ENCODE data around the gene C10orf143.
"Not testable (repeated sequence)": the region's sequence is repeated elsewhere in the genome, so short reads cannot be mapped to it uniquely, and the experiment has no call there.

The C10orf143 gene

GRCh38 chr10:130025811-130026485, 84.7 kb downstream of the C10orf143 start:
- H3K9me3 Mint-ChIP-seq, result no peaks in the 10 kb centered on the region
- H3K4me3 Mint-ChIP-seq, result no peak overlapping the region
- H3K27me3 Mint-ChIP-seq, result peaks cover 0 to 5% of the 10 kb centered on the region in 2 donors
- no peak for ATAC-seq (replicated peaks)
- no peak for DNase-seq
- no peak overlapping the region for H3K27ac Mint-ChIP-seq
- no peaks in the 10 kb centered on the region for H3K4me1 Mint-ChIP-seq
- no peaks in the 10 kb centered on the region for H3K36me3 Mint-ChIP-seq

- no peak for ATAC-seq (replicated peaks)
- DNase-seq, result no peak
- Mint-ChIP-seq H3K27me3 (peaks cover 5% of the 10 kb centered on the region in 2 donors), H3K36me3 (no peaks in the 10 kb centered on the region), H3K4me1 (no peaks in the 10 kb centered on the region), H3K4me3 (no peak overlapping the region), H3K27ac (no peak overlapping the region), H3K9me3 (no peaks in the 10 kb centered on the region)
Measured at GRCh38 chr10:130025326-130025725, 85.3 kb downstream of the C10orf143 start.

DNA sequence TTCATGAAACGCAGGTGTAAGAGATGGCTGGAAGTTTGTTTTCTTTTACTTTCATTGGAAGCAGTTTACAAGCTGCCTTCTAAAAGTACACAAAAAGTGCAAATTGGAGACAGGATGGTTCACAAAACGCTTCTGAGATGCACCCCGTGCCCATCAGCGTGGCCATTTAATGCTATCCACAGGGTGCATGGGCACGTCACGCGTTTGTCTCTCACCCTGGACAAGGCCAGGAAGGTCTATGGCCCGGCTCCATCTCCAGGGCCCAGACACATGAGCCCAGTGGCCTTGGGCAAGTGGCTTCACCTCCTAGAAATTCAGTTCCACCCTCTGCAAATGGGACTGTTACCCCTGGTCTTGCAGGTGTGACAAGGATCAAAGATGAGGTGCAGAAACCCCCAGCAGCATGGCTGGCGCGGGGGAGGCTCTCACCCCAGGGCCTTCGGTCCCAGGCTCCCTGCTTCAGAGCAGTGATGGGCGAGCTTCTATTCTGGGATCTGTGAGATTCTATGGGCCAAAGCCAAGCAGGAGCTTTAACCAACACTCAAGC, 85.8 kb downstream of the C10orf143 start:
- ATAC-seq (replicated peaks) (no peak), DNase-seq (no peak)
- Mint-ChIP-seq H3K4me3 (no peak overlapping the region), H3K4me1 (no peaks in the 10 kb centered on the region), H3K27ac (no peak overlapping the region), H3K36me3 (no peaks in the 10 kb centered on the region), H3K27me3 (peaks cover 5% of the 10 kb centered on the region in 2 donors), H3K9me3 (no peaks in the 10 kb centered on the region)

DNA sequence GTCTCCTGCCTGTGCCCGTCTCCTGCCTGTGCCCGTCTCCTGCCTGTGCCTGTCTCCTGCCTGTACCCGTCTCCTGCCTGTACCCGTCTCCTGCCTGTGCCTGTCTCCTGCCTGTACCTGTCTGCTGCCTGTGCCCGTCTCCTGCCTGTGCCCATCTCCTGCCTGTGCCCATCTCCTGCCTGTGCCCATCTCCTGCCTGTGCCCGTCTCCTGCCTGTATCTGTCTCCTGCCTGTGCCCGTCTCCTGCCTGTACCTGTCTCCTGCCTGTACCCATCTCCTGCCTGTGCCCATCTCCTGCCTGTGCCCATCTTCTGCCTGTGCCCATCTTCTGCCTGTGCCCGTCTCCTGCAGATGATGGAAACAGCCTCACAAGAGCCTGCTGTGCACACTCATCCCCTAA, 86.3 kb downstream of the C10orf143 start:
- not testable (repeated sequence) for H3K27ac Mint-ChIP-seq; H3K4me1 Mint-ChIP-seq; DNase-seq; H3K36me3 Mint-ChIP-seq; H3K4me3 Mint-ChIP-seq; H3K27me3 Mint-ChIP-seq; ATAC-seq (replicated peaks); H3K9me3 Mint-ChIP-seq

DNA sequence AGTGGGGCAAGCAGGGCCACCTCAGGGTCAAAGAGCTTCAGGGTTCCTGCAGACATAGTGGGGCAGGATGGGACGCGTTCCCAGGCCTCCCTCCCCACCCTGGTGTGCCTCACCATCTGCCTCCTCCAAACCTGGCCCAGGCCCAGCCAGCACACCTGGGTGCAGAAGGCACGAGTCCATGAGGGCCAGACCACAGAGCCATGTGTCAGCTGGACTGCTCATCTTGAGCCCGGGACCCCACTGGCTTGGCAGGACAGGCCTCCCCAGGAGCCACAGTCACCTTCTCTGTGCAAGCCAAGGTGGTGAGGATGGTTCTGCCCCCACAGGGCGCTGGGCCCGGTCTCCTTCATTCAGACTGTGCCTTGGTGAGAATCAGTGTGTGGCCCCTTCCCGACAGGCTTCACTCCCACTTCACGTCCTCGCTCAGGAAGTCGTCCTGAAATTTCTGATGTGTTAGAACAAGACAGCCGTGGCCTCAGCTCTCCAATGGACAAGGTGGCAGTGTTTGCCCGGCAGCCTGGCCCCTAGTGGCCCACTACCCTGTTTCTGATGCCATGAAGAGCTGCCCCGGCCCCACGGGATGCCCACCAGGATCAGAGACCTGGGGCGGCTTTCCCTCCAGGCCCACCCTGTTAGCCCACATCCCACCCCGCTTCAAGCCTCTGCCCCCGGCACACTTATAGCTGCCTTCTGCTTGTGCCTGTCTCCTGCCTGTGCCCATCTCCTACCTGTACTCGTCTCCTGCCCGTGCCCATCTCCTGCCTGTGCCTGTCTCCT, 87.0 kb downstream of the C10orf143 start:
- no peaks in the 10 kb centered on the region for H3K4me1 Mint-ChIP-seq
- H3K36me3 Mint-ChIP-seq, result no peaks in the 10 kb centered on the region
- ATAC-seq (replicated peaks) (no peak), DNase-seq (no peak)
- no peak overlapping the region for H3K27ac Mint-ChIP-seq
- H3K4me3 Mint-ChIP-seq, result no peak overlapping the region
- H3K9me3 Mint-ChIP-seq, result no peaks in the 10 kb centered on the region
- H3K27me3 Mint-ChIP-seq, result peaks cover 5% of the 10 kb centered on the region in 2 donors

- Mint-ChIP-seq H3K4me3 (no peak overlapping the region), H3K27me3 (peaks cover 5% of the 10 kb centered on the region in 2 donors), H3K4me1 (no peaks in the 10 kb centered on the region), H3K36me3 (no peaks in the 10 kb centered on the region), H3K9me3 (no peaks in the 10 kb centered on the region), H3K27ac (no peak overlapping the region)
- ATAC-seq (replicated peaks) (no peak), DNase-seq (no peak)
Measured at GRCh38 chr10:130022511-130023299, 87.9 kb downstream of the C10orf143 start.

DNA sequence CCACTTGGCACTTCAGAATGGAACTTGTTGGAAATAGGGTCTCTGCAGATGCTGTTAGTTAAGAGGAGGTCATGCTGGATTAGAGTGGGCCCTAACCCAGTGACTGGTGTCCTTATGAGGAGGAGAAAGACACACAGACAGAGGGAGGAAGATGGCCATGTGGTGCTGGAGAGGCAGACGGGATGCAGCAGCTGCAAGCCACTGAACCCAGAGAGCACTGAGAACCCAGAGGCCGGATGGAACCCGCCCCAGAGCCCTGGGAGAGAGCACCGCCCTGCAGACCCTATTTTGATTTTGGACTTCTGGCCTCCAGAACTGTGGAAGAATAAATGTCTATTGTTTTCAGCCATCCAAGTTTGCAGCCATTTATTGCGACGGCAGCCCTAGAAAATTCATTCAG, 88.5 kb downstream of the C10orf143 start:
- Mint-ChIP-seq H3K9me3 (no peaks in the 10 kb centered on the region), H3K27ac (no peak overlapping the region), H3K36me3 (no peaks in the 10 kb centered on the region), H3K27me3 (peaks cover 5% of the 10 kb centered on the region in 2 donors), H3K4me1 (no peaks in the 10 kb centered on the region), H3K4me3 (no peak overlapping the region)
- ATAC-seq (replicated peaks) (no peak), DNase-seq (no peak)

DNA sequence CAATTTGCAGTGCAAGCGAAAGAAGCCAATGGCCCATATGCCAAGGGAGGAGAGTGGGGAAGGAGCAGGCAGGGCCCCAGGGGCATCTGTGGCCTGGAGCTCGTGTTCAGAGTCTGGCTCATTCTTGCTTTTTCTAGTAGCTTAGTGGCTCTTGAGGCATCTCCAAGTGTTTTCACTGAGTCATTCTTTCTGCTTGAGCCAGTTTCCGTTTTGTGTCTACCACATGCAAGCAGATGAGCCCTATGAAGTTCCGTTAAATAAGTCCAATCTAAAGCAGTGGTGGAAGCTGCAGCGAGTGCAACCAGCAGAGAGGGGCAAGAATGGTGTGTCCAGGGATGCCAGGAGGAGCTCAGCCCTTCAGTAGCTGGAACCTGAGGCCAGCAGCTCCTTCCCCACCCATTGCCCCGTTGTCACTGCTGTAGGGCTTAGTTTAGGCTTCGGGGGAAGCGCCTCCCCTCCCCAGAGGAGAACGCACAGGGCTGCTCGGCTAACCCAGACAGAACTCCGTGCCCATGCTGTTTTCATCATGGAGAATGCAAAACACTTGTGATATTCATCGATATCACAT, 89.2 kb downstream of the C10orf143 start:
- H3K27me3 Mint-ChIP-seq, result peaks cover 5% of the 10 kb centered on the region in 2 donors
- no peaks in the 10 kb centered on the region for H3K4me1 Mint-ChIP-seq
- no peaks in the 10 kb centered on the region for H3K9me3 Mint-ChIP-seq
- H3K4me3 Mint-ChIP-seq, result no peak overlapping the region
- H3K27ac Mint-ChIP-seq, result no peak overlapping the region
- DNase-seq, result no peak
- no peaks in the 10 kb centered on the region for H3K36me3 Mint-ChIP-seq
- no peak for ATAC-seq (replicated peaks)

DNA sequence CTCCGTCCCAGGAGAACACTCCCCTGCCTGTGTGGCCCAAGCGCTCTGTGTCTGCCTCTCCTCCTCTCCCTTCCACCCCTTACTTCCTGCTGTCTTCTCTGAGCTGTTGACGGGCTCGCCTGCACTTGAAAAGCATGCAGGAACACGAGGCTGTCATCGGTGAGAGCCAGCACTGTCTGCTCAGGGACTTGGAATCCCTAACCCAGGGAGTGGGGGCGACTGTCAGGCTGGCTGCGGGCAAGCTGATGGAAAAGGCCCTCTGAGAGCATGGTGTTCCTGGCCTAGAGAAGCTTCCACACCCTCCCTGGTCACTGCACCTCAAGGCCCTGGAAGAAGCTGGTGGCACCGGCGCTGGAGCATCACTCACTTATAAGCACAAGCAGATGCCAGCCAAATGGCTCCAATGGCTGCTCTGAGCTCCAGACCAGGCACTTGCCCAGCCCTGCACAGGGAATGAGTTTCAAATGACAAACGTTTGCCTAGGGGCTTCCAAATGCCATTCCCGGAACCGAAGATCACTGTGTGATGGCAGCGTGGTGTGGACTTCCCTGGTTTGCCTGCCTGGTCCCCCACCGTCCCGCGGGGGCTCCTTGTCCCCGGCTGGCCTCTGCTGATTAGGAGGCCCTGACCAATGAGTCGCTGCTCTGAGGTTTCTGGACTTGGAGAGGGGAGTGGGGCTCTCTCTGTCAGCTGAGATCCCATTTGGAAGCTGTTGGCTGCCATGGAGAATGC, 89.8 kb downstream of the C10orf143 start:
- no peak overlapping the region for H3K4me3 Mint-ChIP-seq
- no peak overlapping the region for H3K27ac Mint-ChIP-seq
- no peaks in the 10 kb centered on the region for H3K9me3 Mint-ChIP-seq
- ATAC-seq (replicated peaks), result no peak
- DNase-seq, result no peak
- H3K27me3 Mint-ChIP-seq, result peaks cover 5% of the 10 kb centered on the region in 2 donors
- no peaks in the 10 kb centered on the region for H3K4me1 Mint-ChIP-seq
- H3K36me3 Mint-ChIP-seq, result no peaks in the 10 kb centered on the region

- ATAC-seq (replicated peaks), result no peak
- H3K4me1 Mint-ChIP-seq, result no peaks in the 10 kb centered on the region
- no peak overlapping the region for H3K27ac Mint-ChIP-seq
- DNase-seq, result no peak
- H3K4me3 Mint-ChIP-seq, result no peak overlapping the region
- H3K36me3 Mint-ChIP-seq, result no peaks in the 10 kb centered on the region
- no peaks in the 10 kb centered on the region for H3K9me3 Mint-ChIP-seq
- peaks cover 5% of the 10 kb centered on the region in 2 donors for H3K27me3 Mint-ChIP-seq
Measured at GRCh38 chr10:130018730-130019185, 91.9 kb downstream of the C10orf143 start.

DNA sequence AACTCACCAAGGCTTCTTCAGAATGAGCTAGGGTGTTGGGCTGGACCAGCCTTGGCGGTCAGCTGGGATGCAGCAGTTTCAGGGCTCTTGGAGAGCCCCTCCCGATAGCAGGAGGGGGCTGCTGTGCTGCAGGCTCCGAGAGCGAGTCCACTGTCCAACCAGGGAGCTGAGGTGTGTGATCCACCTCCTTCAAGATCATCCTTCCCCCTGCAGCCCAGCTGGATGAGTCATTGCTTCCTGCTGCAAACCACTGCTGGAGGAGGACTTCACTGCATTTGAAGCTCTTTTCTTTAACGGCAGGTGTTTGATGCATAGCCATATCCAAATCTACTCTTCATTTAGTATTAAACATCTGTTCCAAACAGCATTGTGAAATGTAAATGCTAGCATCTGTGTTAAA, 92.4 kb downstream of the C10orf143 start:
- Mint-ChIP-seq H3K4me3 (no peak overlapping the region), H3K9me3 (no peaks in the 10 kb centered on the region), H3K27ac (no peak overlapping the region), H3K4me1 (no peaks in the 10 kb centered on the region), H3K27me3 (peaks cover 5% of the 10 kb centered on the region in 2 donors), H3K36me3 (no peaks in the 10 kb centered on the region)
- ATAC-seq (replicated peaks), result no peak
- DNase-seq, result no peak

- H3K4me3 Mint-ChIP-seq, result no peak overlapping the region
- peaks cover 3 to 5% of the 10 kb centered on the region in 2 donors for H3K27me3 Mint-ChIP-seq
- H3K9me3 Mint-ChIP-seq, result no peaks in the 10 kb centered on the region
- no peaks in the 10 kb centered on the region for H3K4me1 Mint-ChIP-seq
- H3K27ac Mint-ChIP-seq, result no peak overlapping the region
- ATAC-seq (replicated peaks) (no peak), DNase-seq (no peak)
- no peaks in the 10 kb centered on the region for H3K36me3 Mint-ChIP-seq
Measured at GRCh38 chr10:130017631-130018022, 93.0 kb downstream of the C10orf143 start.

DNA sequence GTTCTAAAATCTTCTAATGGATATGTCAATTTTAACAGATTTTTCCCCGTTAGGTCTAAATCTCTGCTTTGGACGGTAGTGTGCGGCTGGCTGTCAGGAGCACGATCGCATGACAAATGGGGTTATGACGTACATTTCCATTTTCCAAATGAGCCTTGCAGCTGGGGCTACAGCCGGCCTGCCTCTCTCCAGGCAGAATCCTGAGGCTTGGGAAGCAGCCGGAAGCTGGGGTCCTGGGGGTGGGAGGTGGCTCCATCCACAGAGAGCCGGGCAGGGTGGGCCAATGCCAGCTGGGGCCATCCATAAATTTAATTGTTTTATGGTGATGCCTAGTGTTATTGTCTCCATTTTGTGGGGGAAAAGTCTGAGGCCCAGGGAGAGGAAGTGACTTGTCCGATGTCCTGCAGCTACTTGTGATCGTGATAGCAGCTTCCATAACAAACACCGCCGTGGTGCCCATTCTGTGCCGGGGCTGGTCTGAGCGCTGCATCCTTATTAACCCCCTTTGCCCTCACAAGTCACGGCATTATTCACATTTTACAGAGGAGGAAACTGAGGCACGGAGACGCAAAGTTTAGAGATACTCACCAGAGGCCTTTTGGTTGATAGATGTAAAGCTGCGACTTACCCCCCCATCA, 93.5 kb downstream of the C10orf143 start:
- no peaks in the 10 kb centered on the region for H3K36me3 Mint-ChIP-seq
- ATAC-seq (replicated peaks) (no peak), DNase-seq (no peak)
- H3K27ac Mint-ChIP-seq, result no peak overlapping the region
- H3K4me3 Mint-ChIP-seq, result no peak overlapping the region
- H3K27me3 Mint-ChIP-seq, result peaks cover 0 to 5% of the 10 kb centered on the region in 2 donors
- no peaks in the 10 kb centered on the region for H3K4me1 Mint-ChIP-seq
- no peaks in the 10 kb centered on the region for H3K9me3 Mint-ChIP-seq

All from stimulated activated naive B cell treated with anti-CD40 and anti-IgM and Interleukin-4, amounts not matched to agents 10 μg/mL and 1 μg/mL and 100 μg/mL, for 72 hours (primary cell).